A549 (cell line): Measurements from ENCODE around the gene MARCKSL1. TPM values are rescaled to one million over a fixed set of nuclear protein-coding genes. Genes with fewer than 3 reads are reported as not detected.

Experiments used
- ATAC-seq, 2 experiments: fragments of 200-7000 bp in 1 of 2; fragments of >200 bp in 1 of 2; cut with Nextera tagmentation in 1 of 2; cut with Tn5 transposase in 1 of 2; 3 replicates each; pipeline versions ENCODE4 v1.8.0 to v1.9.1; 2018 to 2020; ENCODE audit warnings: mild to moderate bottlenecking in 1 of 2, moderate library complexity in 1 of 2
- CTCF ChIA-PET: fragments of 300-600 bp; sonication (Branson Sonifier 250); formaldehyde crosslinking; extraction: SDS; loops from one replicate; lab custom pipeline; 2021; ENCODE audit warnings: antibody characterized with exemption, inconsistent platforms; lab: Yijun Ruan, JAX
- POLR2A ChIA-PET: fragments of 350-600 bp; formaldehyde crosslinking; extraction: SDS; loops from one replicate; lab custom pipeline; 2021; ENCODE audit warnings: antibody characterized with exemption, inconsistent platforms; lab: Yijun Ruan, JAX
- DNase-seq, 2 experiments: peaks; one replicate each; pipeline versions ENCODE4 v3.0.0 to v3.0.0-alpha.2; 2011 to 2016; ENCODE audit warnings: low read depth in 1 of 2, low spot score in 1 of 2
- FAIRE-seq: peaks from 2 replicates; lab custom pipeline; 2011; peaks lifted over from hg19 to GRCh38; lab: Jason Lieb, UNC
- H3K27ac ChIP-seq, 2 experiments: fragments of >200 bp; sonication (Bioruptor Twin); formaldehyde crosslinking; 3 replicates each; pipeline ENCODE4 v1.5.1; 2016 to 2017
- H3K4me1 ChIP-seq: fragments of >200 bp; sonication (Bioruptor Twin); formaldehyde crosslinking; 3 replicates; pipeline ENCODE4 v1.6.1; 2016
- H3K4me2 ChIP-seq: fragments of >200 bp; sonication (Bioruptor Twin); formaldehyde crosslinking; 3 replicates; pipeline ENCODE4 v1.6.1; 2016
- H3K4me3 ChIP-seq: fragments of >200 bp; sonication (Bioruptor Twin); formaldehyde crosslinking; 3 replicates; pipeline ENCODE4 v1.5.1; 2016
- H3K9me3 ChIP-seq: fragments of >200 bp; sonication (Bioruptor Twin); formaldehyde crosslinking; 3 replicates; pipeline ENCODE4 v1.6.1; 2016
- BHLHE40 ChIP-seq: IDR thresholded peaks from 2 replicates; pipeline ENCODE4 v1.6.1; 2012; ENCODE audit warnings: low read depth, low read length, inconsistent platforms
- CTCF ChIP-seq: fragments of >200 bp; sonication (Bioruptor Twin); formaldehyde crosslinking; IDR thresholded peaks from 3 replicates; pipeline ENCODE4 v1.5.1; 2016
- E2F6 ChIP-seq: IDR thresholded peaks from 2 replicates; pipeline ENCODE4 v1.6.1; 2012; ENCODE audit warnings: low read depth, borderline replicate concordance
- EHF ChIP-seq: fragments of 250-450 bp; sonication (Bioruptor Pico); IDR thresholded peaks from 2 replicates; pipeline ENCODE4 v1.5.0; 2020; ENCODE audit warnings: mild to moderate bottlenecking
- EP300 ChIP-seq, 2 experiments: fragments of >200 bp; sonication (Bioruptor Twin); formaldehyde crosslinking; IDR thresholded peaks; 2 replicates in 1 of 2; 3 replicates in 1 of 2; pipeline ENCODE4 v1.6.1; 2016 to 2017
- ESRRA ChIP-seq: fragments of 150-350 bp; IDR thresholded peaks from 2 replicates; pipeline ENCODE4 v1.6.1; 2014; ENCODE audit warnings: mild to moderate bottlenecking, low read length, borderline replicate concordance
- FOSB ChIP-seq: fragments of 250-450 bp; sonication (Bioruptor Pico); IDR thresholded peaks from 2 replicates; pipeline ENCODE4 v1.5.0; 2020; ENCODE audit warnings: mild to moderate bottlenecking, moderate library complexity
- FOSL2 ChIP-seq, 2 experiments: fragments of 450-650 bp in 1 of 2; fragments of >200 bp in 1 of 2; sonication (Bioruptor Twin) in 1 of 2; formaldehyde crosslinking; IDR thresholded peaks; 2 replicates each; pipeline versions ENCODE4 v1.5.0 to v1.6.1; 2016 to 2020; ENCODE audit warnings: mild to moderate bottlenecking in 1 of 2, moderate library complexity in 1 of 2
- GATA3 ChIP-seq: IDR thresholded peaks from 2 replicates; pipeline ENCODE4 v1.6.1; 2012; ENCODE audit warnings: borderline replicate concordance
- HDAC2 ChIP-seq: fragments of 200-600 bp; sonication (generic); IDR thresholded peaks from 2 replicates; pipeline ENCODE4 v1.6.1; 2016
- HES2 ChIP-seq: fragments of >200 bp; sonication (Bioruptor Twin); formaldehyde crosslinking; IDR thresholded peaks from 2 replicates; pipeline ENCODE4 v1.6.1; 2016
- HMGXB4 ChIP-seq: fragments of 250-450 bp; sonication (Bioruptor Pico); IDR thresholded peaks from 2 replicates; pipeline ENCODE4 v1.5.0; 2021; ENCODE audit warnings: mild to moderate bottlenecking, moderate library complexity, borderline replicate concordance
- HOXA7 ChIP-seq: fragments of 250-450 bp; sonication (Bioruptor Pico); IDR thresholded peaks from 2 replicates; pipeline ENCODE4 v1.5.0; 2020; ENCODE audit warnings: mild to moderate bottlenecking, moderate library complexity
- HOXB13 ChIP-seq: fragments of 250-450 bp; sonication (Bioruptor Pico); IDR thresholded peaks from 2 replicates; pipeline ENCODE4 v1.5.0; 2020; ENCODE audit warnings: low read depth, mild to moderate bottlenecking, moderate library complexity
- KDM5A ChIP-seq: fragments of 200-600 bp; sonication (generic); IDR thresholded peaks from 2 replicates; pipeline ENCODE4 v1.6.1; 2016; ENCODE audit warnings: antibody characterized with exemption, mild to moderate bottlenecking
- RAD21 ChIP-seq, 2 experiments: fragments of >200 bp in 1 of 2; sonication (Bioruptor Twin) in 1 of 2; formaldehyde crosslinking in 1 of 2; IDR thresholded peaks in 1 of 2; conservative IDR thresholded peaks in 1 of 2; 2 replicates in 1 of 2; 3 replicates in 1 of 2; pipeline ENCODE4 v1.6.1; 2012 to 2018; ENCODE audit warnings: inconsistent platforms in 1 of 2
- RCOR1 ChIP-seq: fragments of 150-350 bp; IDR thresholded peaks from 2 replicates; pipeline ENCODE4 v1.6.1; 2014; ENCODE audit warnings: antibody characterized with exemption, low read length, low read depth
- TFCP2L1 ChIP-seq: fragments of 250-450 bp; sonication (Bioruptor Pico); IDR thresholded peaks from 2 replicates; pipeline ENCODE4 v1.5.0; 2021; ENCODE audit warnings: mild to moderate bottlenecking
- USF2 ChIP-seq: fragments of 450-650 bp; IDR thresholded peaks from 2 replicates; pipeline ENCODE4 v1.6.1; 2014; ENCODE audit warnings: antibody characterized with exemption
- WGBS: methylation state at CpG from one replicate; pipeline ENCODE4 v1.1.6; 2017; ENCODE audit errors: missing lambda C conversion rate; 5-methylcytosine and 5-hydroxymethylcytosine counted together
- polyA plus RNA-seq, 4 experiments: library from polyadenylated mRNA; depleted of rRNA in 3 of 4; stranded (reverse); fragments of >200 nt; fragmentation: RNase III in 1 of 4; extraction: RNeasy Plus Mini Kit Qiagen cat#74134 plus additional on column Dnase treatment in 1 of 4; gene quantifications; 2 replicates in 3 of 4; 3 replicates in 1 of 4; pipeline ENCODE4 v1.2.3, GENCODE V29; 2011 to 2017
- TF ChIP-seq, protein P1 (sequence below): fragments of 150-350 bp; IDR thresholded peaks from 2 replicates; pipeline ENCODE4 v1.6.1; 2014; ENCODE audit warnings: low read depth, mild to moderate bottlenecking, low read length

The MARCKSL1 gene
- polyA plus RNA-seq, 2 of the 4 experiments (the other 2 are of a cell fraction) = 62.6 to 73.2 TPM

GRCh38 chr1:32291145-32291707 lies 44.8 kb downstream of the MARCKSL1 start:
- H3K27ac ChIP-seq = peak overlapping the region; percentile 92 to 95
- DNase-seq = peak; percentile 54 to 55

DNA sequence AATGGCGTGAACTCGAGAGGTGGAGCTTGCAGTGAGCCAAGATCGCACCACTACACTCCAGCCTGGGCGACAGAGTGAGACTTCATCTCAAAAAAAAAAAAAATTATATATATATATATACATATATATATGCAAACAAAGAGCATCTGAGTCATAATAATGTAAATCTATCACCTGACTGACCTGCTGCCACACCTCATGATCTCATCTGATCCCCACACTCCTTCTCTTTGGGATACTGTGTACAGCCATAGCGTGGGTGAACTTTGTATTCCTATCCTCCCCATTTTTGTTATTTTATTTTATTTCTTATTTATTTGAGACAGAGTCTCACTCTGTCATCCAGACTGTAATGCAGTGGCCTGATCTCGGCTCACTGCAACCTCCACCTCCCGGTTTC lies 46.8 kb downstream of the MARCKSL1 start:
- POLR2A ChIA-PET = no interaction called here
- FAIRE-seq = no peak

More at GRCh38 chr1:32291145-32291707, 44.8 kb downstream of the MARCKSL1 start:
- Histone ChIP-seq H3K9me3 (no peaks in the 10 kb centered on the region), H3K4me2 (peak overlapping the region; percentile 84), H3K4me1 (peaks cover 22% of the 10 kb centered on the region), H3K4me3 (peak overlapping the region; percentile 90)
- ChIA-PET POLR2A (interaction anchor here (0.7 to 1.4 kb wide), 5 partner anchors 25 to 51 kb away, joined by 3 to 11 read pairs (median 8); partner anchors contain the start of gene MARCKSL1), CTCF (interaction anchor here (0.9 to 2.8 kb wide), 4 partner anchors 12 to 50 kb away, joined by 3 to 9 read pairs (median 4); no protein-coding TSS in a partner anchor)
- 21% methylated on average over 10 of the region's 10 CpGs for WGBS
- ATAC-seq = peak; percentile 64 to 65; a peak in 5 of 6 replicates
- TF ChIP-seq HOXB13 = peak; percentile 60; the same call in 1 of the 2 replicates
- no peak for TF ChIP-seq BHLHE40
- no peak for FAIRE-seq

GRCh38 chr1:32286763-32287162 lies 49.3 kb downstream of the MARCKSL1 start:
- WGBS = 88% methylated on average over 4 of the region's 4 CpGs
- H3K9me3 ChIP-seq = no peaks in the 10 kb centered on the region
- ChIA-PET POLR2A (interaction anchor here (1.1 kb wide), 1 partner anchor 49 kb away, joined by 4 read pairs; the partner anchor contains the start of gene MARCKSL1), CTCF (interaction anchor here (1.1 to 2.4 kb wide), 2 partner anchors 31 to 39 kb away, joined by 3 to 8 read pairs; partner anchors contain the start of gene FAM167B)
- no peak overlapping the region for H3K27ac ChIP-seq
- DNase-seq (no peak), FAIRE-seq (no peak), ATAC-seq (no peak)
- TF ChIP-seq CTCF = no peak
- TF ChIP-seq FOSB = no peak
- no peak for TF ChIP-seq E2F6
- no peak overlapping the region for H3K4me3 ChIP-seq
- peaks cover 16% of the 10 kb centered on the region for H3K4me1 ChIP-seq
- no peak overlapping the region for H3K4me2 ChIP-seq

More for the DNA sequence above, 46.8 kb downstream of the MARCKSL1 start:
- H3K9me3 ChIP-seq = no peaks in the 10 kb centered on the region
- no peak overlapping the region for H3K4me2 ChIP-seq
- no peak overlapping the region for H3K27ac ChIP-seq
- H3K4me1 ChIP-seq = peaks cover 22% of the 10 kb centered on the region
- CTCF ChIA-PET = interaction anchor here (1.5 to 2.8 kb wide), 2 partner anchors 27 to 48 kb away, joined by 7 to 9 read pairs; no protein-coding TSS in a partner anchor
- H3K4me3 ChIP-seq = no peak overlapping the region
- ATAC-seq (no peak), DNase-seq (no peak)
- TF ChIP-seq HOXB13 (no peak), RCOR1 (no peak), ESRRA (no peak)
- TF ChIP-seq, protein P1, sequence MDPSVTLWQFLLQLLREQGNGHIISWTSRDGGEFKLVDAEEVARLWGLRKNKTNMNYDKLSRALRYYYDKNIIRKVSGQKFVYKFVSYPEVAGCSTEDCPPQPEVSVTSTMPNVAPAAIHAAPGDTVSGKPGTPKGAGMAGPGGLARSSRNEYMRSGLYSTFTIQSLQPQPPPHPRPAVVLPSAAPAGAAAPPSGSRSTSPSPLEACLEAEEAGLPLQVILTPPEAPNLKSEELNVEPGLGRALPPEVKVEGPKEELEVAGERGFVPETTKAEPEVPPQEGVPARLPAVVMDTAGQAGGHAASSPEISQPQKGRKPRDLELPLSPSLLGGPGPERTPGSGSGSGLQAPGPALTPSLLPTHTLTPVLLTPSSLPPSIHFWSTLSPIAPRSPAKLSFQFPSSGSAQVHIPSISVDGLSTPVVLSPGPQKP = no peak
- 93% methylated on average over 7 of the region's 7 CpGs for WGBS

- ChIA-PET POLR2A (no interaction called here), CTCF (interaction anchor here (1.1 kb wide), 1 partner anchor 30 kb away, joined by 3 read pairs; no protein-coding TSS in a partner anchor)
- peaks cover 7% of the 10 kb centered on the region for H3K4me1 ChIP-seq
- ATAC-seq (peak in 1 of 2 experiments; percentile 24; a peak in 2 of 6 replicates), FAIRE-seq (no peak), DNase-seq (no peak)
- H3K27ac ChIP-seq = no peak overlapping the region
- 100% methylated on average over 2 of the region's 3 CpGs for WGBS
- H3K4me2 ChIP-seq = no peak overlapping the region
- no peaks in the 10 kb centered on the region for H3K9me3 ChIP-seq
- H3K4me3 ChIP-seq = no peak overlapping the region
- TF ChIP-seq RAD21 (conservative IDR thresholded peaks at IDR 0.05 in 1 of 2, IDR thresholded peaks at IDR 0.05 in 1 of 2) = no peak
- TF ChIP-seq USF2 = no peak
- no peak for TF ChIP-seq TFCP2L1 (CRISPR knock-in tag)
- TF ChIP-seq, protein P1 = no peak
- no peak for TF ChIP-seq KDM5A
- no peak for TF ChIP-seq HES2
- TF ChIP-seq EP300 (IDR thresholded peaks at IDR 0.05) = no peak
- no peak for TF ChIP-seq HMGXB4 (CRISPR knock-in tag)
- TF ChIP-seq HDAC2 = no peak
- no peak for TF ChIP-seq FOSL2 (IDR thresholded peaks at IDR 0.05)
- TF ChIP-seq FOSL2 (CRISPR knock-in tag; IDR thresholded peaks at IDR 0.05) = no peak
- no peak for TF ChIP-seq EHF (CRISPR knock-in tag)
- TF ChIP-seq HOXA7 = no peak
- no peak for TF ChIP-seq GATA3
These were observed 50.4 kb downstream of the MARCKSL1 start for GRCh38 chr1:32285658-32286057.
